Glutamatergic neuron (in vitro differentiated cells): ENCODE data around the gene AKAP8L. TPM values are rescaled to one million over a fixed set of nuclear protein-coding genes. Genes with fewer than 3 reads are reported as not detected.

Source experiments
- DNase-seq: peaks from one replicate; pipeline ENCODE4 v3.0.0; 2022
- H3K27ac Mint-ChIP-seq: one replicate; pipeline ENCODE4 v1.8.0; 2020; ENCODE audit warnings: mild to moderate bottlenecking, mixed read lengths, inconsistent platforms; ENCODE audit not compliant: unreplicated experiment
- H3K27me3 Mint-ChIP-seq: one replicate; pipeline ENCODE4 v1.8.0; 2020; ENCODE audit warnings: mild to moderate bottlenecking, moderate library complexity, mixed read lengths, inconsistent platforms; ENCODE audit not compliant: unreplicated experiment
- H3K36me3 Mint-ChIP-seq: one replicate; pipeline ENCODE4 v1.8.0; 2020; ENCODE audit warnings: mild to moderate bottlenecking, mixed read lengths, inconsistent platforms; ENCODE audit not compliant: unreplicated experiment
- H3K4me1 Mint-ChIP-seq: one replicate; pipeline ENCODE4 v1.8.0; 2020; ENCODE audit warnings: mild to moderate bottlenecking, low read depth, mixed read lengths, inconsistent platforms; ENCODE audit not compliant: unreplicated experiment
- H3K4me3 Mint-ChIP-seq: one replicate; pipeline ENCODE4 v1.8.0; 2020; ENCODE audit warnings: mild to moderate bottlenecking, mixed read lengths, inconsistent platforms; ENCODE audit not compliant: unreplicated experiment
- H3K9me3 Mint-ChIP-seq: one replicate; pipeline ENCODE4 v1.8.0; 2020; ENCODE audit warnings: mild to moderate bottlenecking, moderate library complexity, mixed read lengths, inconsistent platforms; ENCODE audit not compliant: unreplicated experiment
- total RNA-seq: library from RNA; stranded (reverse); fragmentation: NEBNext Ultra II Directional; extraction: Animal tissue kit (Norgen Biotek cat#: 25700); gene quantifications from one replicate; pipeline ENCODE4 v1.2.1, GENCODE V29; 2021; ENCODE audit not compliant: unreplicated experiment
- TF ChIP-seq, protein P1 (sequence below): fragments of 200-600 bp; sonication (generic); IDR thresholded peaks from one replicate; pipeline ENCODE4 v1.5.0; 2021; ENCODE audit not compliant: partially characterized antibody, unreplicated experiment

The AKAP8L gene
- total RNA-seq, 1 donor from 2014 or later = 354 TPM

GRCh38 chr19:15443325-15443724 is 24.5 kb upstream of the AKAP8L start:
- Mint-ChIP-seq H3K27me3 (peaks cover under 1% of the 10 kb centered on the region), H3K27ac (no peak overlapping the region), H3K9me3 (peaks cover 3% of the 10 kb centered on the region)

GRCh38 chr19:15442142-15442920 is 23.5 kb upstream of the AKAP8L start:
- DNase-seq = no peak
- no peak overlapping the region for H3K27ac Mint-ChIP-seq
- H3K9me3 Mint-ChIP-seq = peaks cover 3% of the 10 kb centered on the region
- no peaks in the 10 kb centered on the region for H3K36me3 Mint-ChIP-seq
- no peak overlapping the region for H3K4me3 Mint-ChIP-seq
- H3K4me1 Mint-ChIP-seq = no peaks in the 10 kb centered on the region
- TF ChIP-seq, protein P1, sequence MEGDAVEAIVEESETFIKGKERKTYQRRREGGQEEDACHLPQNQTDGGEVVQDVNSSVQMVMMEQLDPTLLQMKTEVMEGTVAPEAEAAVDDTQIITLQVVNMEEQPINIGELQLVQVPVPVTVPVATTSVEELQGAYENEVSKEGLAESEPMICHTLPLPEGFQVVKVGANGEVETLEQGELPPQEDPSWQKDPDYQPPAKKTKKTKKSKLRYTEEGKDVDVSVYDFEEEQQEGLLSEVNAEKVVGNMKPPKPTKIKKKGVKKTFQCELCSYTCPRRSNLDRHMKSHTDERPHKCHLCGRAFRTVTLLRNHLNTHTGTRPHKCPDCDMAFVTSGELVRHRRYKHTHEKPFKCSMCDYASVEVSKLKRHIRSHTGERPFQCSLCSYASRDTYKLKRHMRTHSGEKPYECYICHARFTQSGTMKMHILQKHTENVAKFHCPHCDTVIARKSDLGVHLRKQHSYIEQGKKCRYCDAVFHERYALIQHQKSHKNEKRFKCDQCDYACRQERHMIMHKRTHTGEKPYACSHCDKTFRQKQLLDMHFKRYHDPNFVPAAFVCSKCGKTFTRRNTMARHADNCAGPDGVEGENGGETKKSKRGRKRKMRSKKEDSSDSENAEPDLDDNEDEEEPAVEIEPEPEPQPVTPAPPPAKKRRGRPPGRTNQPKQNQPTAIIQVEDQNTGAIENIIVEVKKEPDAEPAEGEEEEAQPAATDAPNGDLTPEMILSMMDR = no peak
- H3K27me3 Mint-ChIP-seq = no peaks in the 10 kb centered on the region

More at GRCh38 chr19:15443325-15443724, 24.5 kb upstream of the AKAP8L start:
- DNase-seq = no peak
- Mint-ChIP-seq H3K4me3 (no peak overlapping the region), H3K36me3 (no peaks in the 10 kb centered on the region), H3K4me1 (no peaks in the 10 kb centered on the region)
- TF ChIP-seq, protein P1 = no peak

GRCh38 chr19:15441317-15441716 is 22.5 kb upstream of the AKAP8L start:
- DNase-seq = no peak
- Mint-ChIP-seq H3K27ac (no peak overlapping the region), H3K36me3 (no peaks in the 10 kb centered on the region), H3K27me3 (peaks cover under 1% of the 10 kb centered on the region), H3K4me3 (no peak overlapping the region), H3K9me3 (peaks cover 3% of the 10 kb centered on the region), H3K4me1 (no peaks in the 10 kb centered on the region)
- TF ChIP-seq, protein P1 = no peak

DNA sequence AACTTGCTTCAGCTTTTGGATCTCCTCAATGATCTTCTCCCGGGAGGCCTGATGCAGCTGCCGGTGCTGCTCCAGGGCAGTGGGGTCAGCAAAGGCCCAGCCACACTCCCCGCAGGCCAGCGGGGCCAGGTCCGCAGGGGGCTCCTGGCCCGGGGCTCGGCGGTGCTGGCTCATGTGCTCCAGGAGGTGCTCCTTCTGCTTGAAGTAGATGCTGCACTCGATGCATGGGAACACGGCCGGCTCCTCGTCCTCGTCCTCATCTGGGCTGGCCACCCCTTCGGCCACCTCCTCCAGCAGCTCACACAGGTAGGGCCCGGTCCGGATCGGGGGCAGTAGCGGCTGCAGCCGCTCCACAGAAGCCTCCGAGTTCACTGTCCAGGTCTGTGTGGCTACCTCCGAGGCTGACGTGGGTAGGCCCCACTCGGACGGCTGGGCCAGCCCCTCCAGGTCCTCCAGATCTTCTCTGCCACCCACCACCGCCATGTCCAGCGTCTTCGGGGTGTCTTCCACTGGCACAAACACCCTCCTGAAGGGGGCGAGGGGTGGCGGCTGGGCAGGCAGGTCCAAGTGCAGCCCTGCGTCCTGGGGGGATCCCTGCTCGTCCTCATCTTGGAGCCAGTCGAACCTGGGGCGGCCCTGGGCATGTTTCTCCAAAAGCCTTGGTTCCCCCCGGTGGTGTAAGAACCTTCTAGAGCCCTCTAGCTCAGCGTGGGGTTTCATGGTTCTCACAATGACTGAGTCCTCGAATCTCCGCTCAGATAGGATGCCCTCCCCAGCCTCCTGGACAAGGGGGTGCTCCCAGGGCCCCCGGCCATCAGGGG is 21.2 kb upstream of the AKAP8L start:
- no peaks in the 10 kb centered on the region for H3K36me3 Mint-ChIP-seq
- DNase-seq = no peak
- H3K27me3 Mint-ChIP-seq = peaks cover 2% of the 10 kb centered on the region
- TF ChIP-seq, protein P1 = no peak
- H3K9me3 Mint-ChIP-seq = peaks cover 3% of the 10 kb centered on the region
- H3K4me1 Mint-ChIP-seq = no peaks in the 10 kb centered on the region
- H3K4me3 Mint-ChIP-seq = no peak overlapping the region
- no peak overlapping the region for H3K27ac Mint-ChIP-seq
